ENCODE measurements around the gene SOX10.

- TF ChIP-seq CTCF (IDR thresholded peaks at IDR 0.05) (no peak), EZH2 (IDR thresholded peaks at IDR 0.05; ENCODE audit: borderline replicate concordance, insufficient read depth, low read depth, low read length, poor library complexity, severe bottlenecking) (no peak)
Measured at GRCh38 chr22:38021206-38021605, 36.9 kb upstream of the SOX10 start.
